Measurements from ENCODE around the gene HOXC6.

DNA sequence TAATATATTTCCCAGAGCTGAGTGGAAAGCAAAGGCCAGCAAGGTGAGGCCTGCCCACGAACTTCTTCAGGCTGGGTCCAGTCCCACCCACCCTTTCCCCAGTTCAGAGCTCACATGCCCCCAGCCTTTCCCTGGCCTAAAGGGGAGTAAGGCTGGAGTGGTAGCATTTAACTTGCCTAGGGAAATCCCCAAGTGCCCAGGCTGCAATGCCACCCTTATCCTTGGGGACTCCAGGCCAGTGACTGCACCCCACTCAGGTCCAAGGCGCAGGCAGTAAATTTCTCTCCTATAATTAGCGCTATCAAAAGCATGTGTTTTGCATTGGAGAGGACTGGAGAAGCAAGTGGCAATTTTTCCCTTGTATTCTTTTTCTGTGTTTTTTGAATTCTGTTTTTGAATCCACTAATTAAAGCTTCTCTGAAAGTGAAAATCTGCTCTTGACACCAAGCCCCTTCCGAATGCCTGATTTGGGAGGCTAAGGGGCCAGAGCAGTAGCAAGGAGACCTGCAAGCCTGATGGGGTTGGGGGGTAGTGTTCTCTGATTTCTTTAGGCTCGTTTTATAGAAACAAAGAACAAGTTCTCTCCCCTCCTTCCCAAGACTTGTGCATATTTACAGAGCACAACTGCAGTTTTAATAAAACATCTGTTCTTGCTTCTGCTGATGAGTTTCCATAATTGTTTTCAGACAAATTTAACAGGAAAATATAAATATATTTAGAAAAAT is 3.5 kb upstream of the HOXC6 start:
- TF ChIP-seq CTCF (IDR thresholded peaks at IDR 0.05): no peak
- no peak for TF ChIP-seq POLR2A (IDR thresholded peaks at IDR 0.05)
